GM19099 (cell line): ENCODE measurements around the gene SDCBP2.

ENCODE experiments used
- POLR2A ChIP-seq: IDR thresholded peaks from 3 replicates; pipeline ENCODE4 v1.6.1; 2011; ENCODE audit warnings: low read depth; ENCODE audit not compliant: insufficient read length; ENCODE audit errors: extremely low read depth

The SDCBP2 gene

DNA sequence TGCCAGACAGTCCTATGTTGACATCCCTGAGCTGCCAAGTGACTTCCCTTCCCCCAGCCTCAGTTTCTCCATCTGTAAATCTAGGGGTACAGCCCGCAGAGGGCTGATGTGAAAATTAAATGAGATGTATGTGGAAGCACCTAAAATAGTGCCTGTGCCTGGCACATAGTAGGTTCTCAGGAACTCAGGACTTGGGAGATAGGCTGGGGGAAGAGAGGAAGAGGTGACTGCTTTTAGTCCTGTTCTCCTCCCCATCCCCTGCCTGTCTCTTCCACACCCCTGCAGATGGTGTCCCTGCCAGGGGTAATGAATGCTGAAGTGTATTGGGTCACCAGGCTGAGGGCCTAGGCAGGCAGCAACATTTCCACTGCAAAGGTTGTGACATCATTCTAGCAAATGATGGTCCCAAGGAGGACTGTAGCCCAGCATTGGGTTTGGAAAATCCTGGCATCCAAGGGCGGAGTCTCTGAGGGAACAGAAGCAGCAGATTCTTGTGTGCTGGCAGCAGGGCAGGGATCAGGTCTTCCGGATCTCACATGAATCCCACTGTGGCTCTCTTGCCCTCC, 61.0 kb downstream of the SDCBP2 start:
- no peak for TF ChIP-seq POLR2A

GRCh38 chr20:1267161-1267560, 61.8 kb downstream of the SDCBP2 start:
- TF ChIP-seq POLR2A = no peak

GRCh38 chr20:1266167-1266973, 62.6 kb downstream of the SDCBP2 start, which contains the start of gene SNPH:
Gene SNPH, plus strand, starts transcription at chr20:1266294. Its CDS starts 29,946 bp downstream, at chr20:1296240.
- no peak for TF ChIP-seq POLR2A

- TF ChIP-seq POLR2A = no peak
Observed at GRCh38 chr20:1265916-1266166, 63.1 kb downstream of the SDCBP2 start.

DNA sequence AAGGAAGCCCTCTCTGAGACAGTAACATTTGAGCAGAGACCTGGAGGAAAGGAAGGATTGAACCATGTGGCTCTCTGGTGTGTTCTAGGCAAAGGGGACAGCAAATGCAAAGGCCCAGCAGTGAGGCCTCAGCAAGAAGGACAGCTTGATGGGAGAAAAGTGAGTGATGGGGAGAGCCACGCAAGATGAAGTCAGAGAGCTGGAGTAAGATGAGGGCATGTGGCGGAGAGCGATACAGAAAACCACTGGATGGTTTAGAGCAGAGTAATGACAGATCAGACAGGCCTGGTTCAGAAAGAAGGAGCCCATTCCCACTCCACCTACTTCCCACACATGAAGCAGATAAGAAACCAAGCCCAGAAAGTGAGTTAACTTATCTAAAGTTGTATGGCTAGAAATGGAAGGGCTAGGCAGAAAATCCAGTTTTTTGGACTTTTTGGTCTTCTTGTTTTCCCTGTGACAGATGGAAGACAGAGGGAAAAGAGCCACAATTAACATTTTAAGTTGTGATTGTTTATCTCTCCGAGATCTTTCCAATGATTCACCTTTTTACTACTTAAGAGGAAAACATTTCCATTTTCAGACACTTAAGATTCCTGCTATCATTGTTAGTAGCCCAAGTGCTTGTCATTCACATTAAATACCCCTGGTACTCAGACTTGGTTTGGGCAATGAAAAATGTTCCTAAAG, 63.6 kb downstream of the SDCBP2 start:
- no peak for TF ChIP-seq POLR2A

GRCh38 chr20:1264727-1265126, 64.2 kb downstream of the SDCBP2 start:
- no peak for TF ChIP-seq POLR2A

DNA sequence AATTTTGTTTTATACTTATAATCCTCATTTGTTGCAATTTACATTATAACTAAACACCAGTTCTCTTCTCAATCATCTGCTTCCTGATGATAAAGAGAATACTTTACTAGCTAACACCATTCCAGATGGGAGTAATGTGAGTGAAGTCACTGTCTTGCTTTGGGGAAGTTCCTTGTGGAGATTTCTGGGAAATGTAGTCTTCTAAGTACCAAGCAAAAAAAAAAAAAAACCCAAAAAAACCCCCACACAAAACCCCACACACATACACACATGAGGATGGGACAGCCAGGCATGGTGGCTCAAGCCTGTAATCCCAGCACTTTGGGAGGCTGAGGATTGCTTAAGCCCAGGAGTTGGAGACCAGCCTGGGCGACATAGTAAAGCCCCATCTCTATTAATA, 65.1 kb downstream of the SDCBP2 start:
- no peak for TF ChIP-seq POLR2A
